Measurements from ENCODE around the gene ACOXL. TPM values are rescaled to one million over a fixed set of nuclear protein-coding genes. Genes with fewer than 3 reads are reported as not detected.

ACOXL gene
- total and polyA plus RNA-seq, 2 donors (not counting 3 experiments of a cell fraction or from before 2014, with no cell fraction given) = not detected

DNA sequence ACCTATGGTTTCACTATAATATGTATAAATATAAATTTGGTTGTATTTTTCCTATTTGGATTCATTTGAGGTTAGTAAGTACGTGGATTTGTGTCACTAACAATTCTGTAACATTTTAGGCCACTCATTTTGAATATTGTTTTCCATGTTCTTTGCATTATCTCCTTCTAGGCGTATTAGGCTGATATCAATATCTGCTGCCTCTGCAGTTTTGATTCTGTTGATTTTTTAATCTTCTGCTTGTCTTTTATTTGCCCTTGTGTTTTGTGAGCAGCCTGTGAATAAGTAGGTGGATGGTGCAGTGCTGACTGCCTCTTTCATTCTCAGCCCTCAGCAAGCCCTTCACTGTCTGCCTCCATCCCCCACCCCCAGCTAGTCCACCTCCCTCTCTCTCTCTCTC lies 222.7 kb downstream of the ACOXL start:
- H3K4me2 ChIP-seq (ENCODE audit: insufficient read depth, low read length) = no peak overlapping the region
- no peaks in the 10 kb centered on the region for H4K20me1 ChIP-seq (replicated peaks; ENCODE audit: control insufficient read depth, extremely low read depth, insufficient read depth, low read length)
- H3K9ac ChIP-seq (replicated peaks; ENCODE audit: extremely low read depth, insufficient read depth, low read length) = no peak overlapping the region
- POLR2A ChIA-PET = no interaction called here
- DNase-seq (ENCODE audit: low read depth, low spot score) (no peak), FAIRE-seq (no peak)
- no peak overlapping the region for H3K27ac ChIP-seq (ENCODE audit: insufficient read depth, low read depth, low read length)
- H3K27me3 ChIP-seq (ENCODE audit: control insufficient read depth in 2 of 2, insufficient read depth in 2 of 2, low read length in 2 of 2) = peaks cover 12 to 32% of the 10 kb centered on the region in 2 experiments
- intact Hi-C loops (cut with micrococcal nuclease) (no loop called here), dilution Hi-C loops (cut with MboI; ENCODE audit: extremely low pct_ligation_motif_present, low sequenced_read_pairs) (no loop called here)
- CTCF ChIA-PET = interaction anchor here (1.1 kb wide), 1 partner anchor 200 kb away, joined by 3 read pairs; no protein-coding TSS in a partner anchor
- no peak overlapping the region for H3K4me3 ChIP-seq (replicated peaks in 1 of 3; ENCODE audit: insufficient read depth in 1 of 3, low read depth in 1 of 3, low read length in 3 of 3)
- H3K9me3 ChIP-seq (replicated peaks; ENCODE audit: control insufficient read depth, insufficient read depth, low read length) = no peaks in the 10 kb centered on the region
- BruUV-seq (replicated peaks) = no TSS peak
- H3K9me1 ChIP-seq (replicated peaks; ENCODE audit: control insufficient read depth, extremely low read depth, insufficient read depth, low read length) = no peaks in the 10 kb centered on the region
- no peak overlapping the region for H2AFZ ChIP-seq (ENCODE audit: low read depth, low read length)
- TF ChIP-seq EZH2 (IDR thresholded peaks at IDR 0.05; ENCODE audit: borderline replicate concordance, low read depth, low read length, severe bottlenecking) (no peak), JUN (IDR thresholded peaks at IDR 0.05; ENCODE audit: borderline replicate concordance, insufficient read depth, insufficient read length, low read depth) (no peak), GATA2 (IDR thresholded peaks at IDR 0.05; ENCODE audit: insufficient read depth, insufficient read length, low read depth, low read length) (no peak), POLR2A (IDR thresholded peaks at IDR 0.05; ENCODE audit: low read depth, low read length) (no peak), CTCF (IDR thresholded peaks at IDR 0.05; ENCODE audit: extremely low read depth in 1 of 2, insufficient read depth in 1 of 2, low read depth in 1 of 2, low read length in 2 of 2) (no peak), MYC (IDR thresholded peaks at IDR 0.05; ENCODE audit: low read depth, low read length) (no peak), FOS (IDR thresholded peaks at IDR 0.05; ENCODE audit: borderline replicate concordance, insufficient read depth, low read length) (no peak), POLR2AphosphoS5 (IDR thresholded peaks at IDR 0.05; ENCODE audit: insufficient read depth, low read depth, low read length) (no peak)
- TF ChIP-seq, protein P1, sequence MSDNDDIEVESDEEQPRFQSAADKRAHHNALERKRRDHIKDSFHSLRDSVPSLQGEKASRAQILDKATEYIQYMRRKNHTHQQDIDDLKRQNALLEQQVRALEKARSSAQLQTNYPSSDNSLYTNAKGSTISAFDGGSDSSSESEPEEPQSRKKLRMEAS (IDR thresholded peaks at IDR 0.05; ENCODE audit: insufficient read depth, insufficient read length) = no peak
- no peaks in the 10 kb centered on the region for H3K4me1 ChIP-seq (ENCODE audit: control insufficient read depth, extremely low read depth, insufficient read depth, low read length)
- H3K36me3 ChIP-seq (ENCODE audit: control insufficient read depth in 2 of 2, extremely low read depth in 1 of 2, insufficient read depth in 2 of 2, low read length in 2 of 2) = no peaks in the 10 kb centered on the region
- no peaks in the 10 kb centered on the region for H3K79me2 ChIP-seq (ENCODE audit: control insufficient read depth, insufficient read depth, low read length)
